ENCODE results near the gene MAEL. TPM values are rescaled to one million over a fixed set of nuclear protein-coding genes. Genes with fewer than 3 reads are reported as not detected.

The MAEL gene
- polyA plus RNA-seq (2013, experiment 1 of 2; ENCODE audit: insufficient read length) = not detected
- not detected for polyA plus RNA-seq (2013, experiment 2 of 2; ENCODE audit: insufficient read length)

DNA sequence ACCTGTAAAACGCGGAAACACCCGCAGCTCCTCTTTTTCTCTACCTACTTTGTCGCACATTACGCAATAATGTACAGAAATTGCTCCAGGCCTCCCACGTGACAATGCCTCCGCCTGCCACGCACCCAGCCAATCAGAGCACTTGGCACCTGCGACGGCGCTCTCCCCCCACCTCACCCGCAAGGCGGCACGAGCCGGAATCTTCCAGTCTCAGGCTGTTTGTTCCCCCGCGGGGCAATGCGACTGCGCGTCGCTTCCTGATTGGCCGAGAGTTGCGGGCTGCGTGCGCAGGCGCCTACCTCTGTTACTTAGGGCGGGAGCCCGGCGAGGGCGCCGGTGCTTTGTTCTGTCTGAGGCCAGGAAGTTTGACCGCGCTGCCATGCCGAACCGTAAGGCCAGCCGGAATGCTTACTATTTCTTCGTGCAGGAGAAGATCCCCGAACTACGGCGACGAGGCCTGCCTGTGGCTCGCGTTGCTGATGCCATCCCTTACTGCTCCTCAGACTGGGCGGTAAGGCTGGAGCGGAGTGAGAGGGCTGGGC is at the start of gene MAEL:
Gene MAEL, plus strand, starts transcription at position 307 of the 542 bp plus-strand sequence. Its CDS starts 73 bp downstream, at position 380.
- DNase-seq = no peak

DNA sequence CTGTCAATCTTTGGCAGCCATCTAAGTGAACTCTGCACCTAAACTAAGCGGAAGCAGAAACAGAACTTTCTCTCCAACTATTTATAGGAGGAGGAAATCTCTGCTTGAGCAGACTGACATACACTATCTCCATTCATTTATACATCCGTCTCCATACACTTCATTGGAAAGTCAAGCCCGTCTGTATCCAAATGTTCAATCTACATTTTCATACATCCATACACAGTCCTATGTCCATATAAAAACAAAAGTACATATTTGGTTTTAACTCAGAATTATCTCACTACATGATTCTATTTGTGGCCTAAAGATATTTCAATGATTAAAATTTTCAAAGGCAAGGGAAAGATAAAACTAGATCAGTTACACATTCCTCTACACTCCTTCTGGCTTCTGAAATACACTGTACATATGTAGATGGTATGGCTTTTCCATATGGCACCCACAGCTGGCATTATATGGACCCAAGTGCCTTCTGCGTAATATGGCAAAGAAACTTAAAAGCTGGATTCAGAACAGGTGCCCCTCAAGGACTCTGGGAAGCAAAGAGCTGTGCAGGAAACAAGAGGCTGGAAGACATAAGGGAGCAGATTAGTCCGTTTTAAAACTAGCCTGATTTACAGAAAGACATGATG is 49.2 kb upstream of the MAEL start:
- DNase-seq = no peak

DNA sequence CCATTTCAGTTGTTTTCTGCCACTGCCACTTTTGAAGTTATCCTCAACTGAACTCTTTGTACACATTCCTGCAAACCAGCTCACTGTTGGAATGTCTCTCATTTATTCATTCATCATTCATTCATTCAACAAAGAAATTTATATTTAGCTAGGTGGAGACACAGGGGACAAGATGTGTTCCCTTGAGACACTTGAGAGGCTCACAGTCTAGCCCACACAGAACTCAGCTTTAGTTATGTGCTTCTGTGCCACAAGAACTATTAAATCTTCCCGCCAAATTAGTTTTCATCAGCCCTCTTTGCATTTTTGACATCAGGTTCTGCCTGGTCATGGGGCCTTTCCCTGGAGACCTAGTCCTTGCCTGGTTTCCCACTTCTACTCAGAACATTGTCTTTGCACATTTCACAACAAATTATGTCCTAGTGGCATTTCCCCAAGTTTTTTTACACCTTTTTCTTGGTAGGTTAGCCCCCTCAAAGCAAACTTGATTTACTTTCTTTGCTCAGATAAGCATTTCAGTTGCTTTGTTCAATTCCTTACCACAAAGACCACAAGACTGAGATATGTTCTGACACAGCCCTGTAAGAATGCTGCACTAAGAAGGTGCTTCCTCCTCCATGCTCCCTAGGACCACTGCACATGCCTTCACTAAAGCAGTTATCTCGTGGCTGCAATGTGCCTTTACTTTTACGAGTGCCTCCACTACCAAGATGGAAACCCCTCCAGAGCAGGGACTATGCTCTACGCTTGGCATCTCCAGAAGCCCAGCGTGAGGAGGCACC is 44.7 kb upstream of the MAEL start:
- DNase-seq = peak; percentile 22

DNA sequence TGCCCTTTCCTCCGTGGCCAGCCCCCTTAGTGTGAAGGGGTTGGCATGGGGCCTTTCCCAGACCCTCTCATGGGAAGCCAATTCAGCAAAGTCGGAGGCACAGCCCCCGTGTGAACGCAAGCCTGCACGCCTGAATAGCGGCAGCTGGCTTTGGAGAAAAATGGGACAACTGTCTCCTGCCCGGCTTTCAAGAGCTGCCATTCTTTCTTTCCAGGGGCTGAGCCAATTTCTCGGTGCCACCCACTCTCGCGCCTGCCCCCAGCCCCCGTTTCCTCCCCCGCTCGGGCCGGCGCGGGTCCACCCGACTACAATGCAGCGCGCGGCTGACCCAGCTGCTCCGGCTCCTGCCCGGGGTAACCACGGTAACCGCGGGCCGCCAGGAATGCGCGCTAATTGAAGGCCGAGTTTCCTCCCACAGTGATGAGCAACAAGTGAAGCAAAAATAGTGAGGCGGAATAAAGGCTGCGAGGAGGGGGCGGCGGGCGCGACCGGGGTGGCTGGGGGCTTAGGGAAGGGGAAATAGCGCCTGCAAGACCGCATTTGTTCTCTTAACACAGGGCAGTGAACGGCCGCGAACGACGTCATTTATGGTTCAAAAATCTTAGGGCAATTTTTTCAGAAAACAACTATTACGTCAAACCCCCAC is 41.6 kb upstream of the MAEL start:
- DNase-seq = peak; percentile 54

DNA sequence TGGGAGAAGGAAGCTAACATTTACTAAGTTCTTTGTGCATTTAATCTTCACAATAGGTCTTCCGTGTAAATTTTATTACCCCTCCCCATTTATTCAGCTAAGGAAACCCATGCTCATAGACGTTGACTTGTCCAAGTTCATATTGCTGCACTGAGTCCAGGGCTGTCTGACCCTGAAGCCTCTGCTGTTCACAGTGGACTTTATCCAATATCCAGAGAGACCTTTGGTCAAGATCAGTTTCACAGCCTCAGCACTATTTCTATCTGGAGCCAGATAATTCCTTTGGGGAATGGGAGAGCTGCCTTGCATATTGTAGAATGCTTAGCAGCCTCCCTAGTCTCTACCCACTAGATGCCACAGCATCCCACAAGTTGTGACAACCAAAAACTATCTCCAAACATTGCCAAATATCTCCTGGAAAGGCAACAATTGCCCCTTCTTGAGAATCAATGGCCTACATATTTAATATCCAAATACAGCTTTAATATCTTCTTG is 40.2 kb upstream of the MAEL start:
- no peak for DNase-seq

DNA sequence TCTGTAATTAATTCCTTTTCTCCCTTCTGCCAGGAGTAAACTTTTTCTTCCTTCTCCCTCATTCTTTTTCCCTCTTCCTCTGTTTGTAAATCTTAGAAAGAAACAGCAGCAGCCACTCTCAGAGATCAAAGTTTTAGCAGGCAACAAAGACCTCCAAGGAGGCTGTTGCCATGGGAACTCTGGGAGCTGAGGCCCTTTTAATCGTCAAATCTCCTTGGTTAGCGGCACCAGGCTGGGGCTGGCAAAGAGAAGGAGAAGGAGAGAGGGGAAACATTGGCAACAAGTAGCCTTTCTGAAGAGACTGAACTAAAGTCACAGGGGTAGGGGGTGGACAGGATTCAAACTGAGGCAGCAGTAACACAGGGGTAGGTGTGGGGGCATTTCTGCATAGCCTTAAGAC is 38.9 kb upstream of the MAEL start:
- DNase-seq = no peak

DNA sequence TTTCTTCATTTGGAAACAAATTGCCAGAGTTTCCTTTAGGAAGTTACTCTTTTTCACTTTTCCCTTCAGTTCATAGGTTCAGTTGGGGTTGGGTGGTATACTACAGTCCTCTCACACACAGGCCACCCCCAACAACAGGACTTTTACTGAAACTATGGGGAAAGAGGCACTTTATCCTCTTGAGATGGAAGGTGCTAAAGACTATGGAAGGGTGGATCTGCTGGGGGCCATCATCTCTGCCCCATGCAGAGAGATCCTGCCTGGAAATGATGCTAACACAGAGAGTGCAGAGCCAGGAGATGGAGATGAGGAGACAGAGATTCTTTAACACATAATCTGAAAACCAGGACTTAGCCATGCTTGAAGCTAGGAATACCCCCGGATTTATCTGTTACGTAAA is 38.0 kb upstream of the MAEL start:
- DNase-seq = no peak

DNA sequence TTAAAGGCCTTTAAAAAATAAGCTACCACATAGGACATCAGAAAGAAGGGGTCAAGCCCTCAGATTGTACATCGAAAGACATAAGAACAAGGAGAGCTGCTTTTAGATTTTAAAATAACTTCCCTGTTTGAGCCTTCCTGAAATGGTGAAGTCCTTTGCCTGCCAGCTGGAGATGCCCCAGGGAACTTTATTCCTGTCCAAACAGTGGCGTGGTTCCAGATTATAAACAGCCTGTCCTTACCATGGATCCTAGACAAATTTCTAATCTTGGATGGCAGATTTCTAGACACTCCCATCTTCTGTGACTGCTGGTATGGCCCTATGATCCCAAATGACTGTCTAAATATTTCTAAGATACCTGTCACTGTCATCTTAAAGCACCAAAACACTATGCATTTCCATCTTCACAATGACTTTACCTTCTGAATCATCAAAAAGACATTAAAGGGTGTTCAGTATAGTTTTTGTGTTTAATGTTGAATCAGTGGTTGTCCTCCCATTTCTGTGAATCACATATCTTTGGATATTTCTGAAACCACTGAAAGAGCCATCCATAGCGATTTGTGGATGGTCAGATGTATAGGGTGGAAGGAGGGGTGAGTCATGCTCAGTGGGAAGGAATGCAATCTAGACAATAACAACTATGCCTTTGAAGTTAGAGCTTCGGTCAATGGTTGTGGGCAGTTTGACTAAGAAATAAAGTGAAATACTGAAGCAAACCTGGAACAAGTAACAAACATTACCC is 36.9 kb upstream of the MAEL start:
- DNase-seq = peak; percentile 65

DNA sequence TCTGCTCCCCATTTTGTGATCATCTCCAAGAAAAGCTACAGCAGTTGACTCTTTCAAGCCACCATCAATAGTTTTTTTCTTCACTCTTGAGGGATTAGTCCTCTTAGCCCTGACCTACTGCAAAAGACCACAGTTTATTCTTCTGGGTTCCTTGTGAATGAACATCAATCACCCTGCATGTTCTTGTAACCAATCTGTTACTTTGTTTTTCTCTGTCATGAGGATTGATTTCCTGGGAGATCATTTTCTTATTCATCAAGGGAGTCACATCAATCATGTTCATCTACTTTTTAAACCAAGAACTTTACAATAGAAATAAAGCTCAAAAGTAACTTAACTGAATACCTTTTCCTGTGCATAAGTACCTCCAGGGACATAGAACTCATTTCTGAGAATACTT is 35.6 kb upstream of the MAEL start:
- DNase-seq = no peak

DNA sequence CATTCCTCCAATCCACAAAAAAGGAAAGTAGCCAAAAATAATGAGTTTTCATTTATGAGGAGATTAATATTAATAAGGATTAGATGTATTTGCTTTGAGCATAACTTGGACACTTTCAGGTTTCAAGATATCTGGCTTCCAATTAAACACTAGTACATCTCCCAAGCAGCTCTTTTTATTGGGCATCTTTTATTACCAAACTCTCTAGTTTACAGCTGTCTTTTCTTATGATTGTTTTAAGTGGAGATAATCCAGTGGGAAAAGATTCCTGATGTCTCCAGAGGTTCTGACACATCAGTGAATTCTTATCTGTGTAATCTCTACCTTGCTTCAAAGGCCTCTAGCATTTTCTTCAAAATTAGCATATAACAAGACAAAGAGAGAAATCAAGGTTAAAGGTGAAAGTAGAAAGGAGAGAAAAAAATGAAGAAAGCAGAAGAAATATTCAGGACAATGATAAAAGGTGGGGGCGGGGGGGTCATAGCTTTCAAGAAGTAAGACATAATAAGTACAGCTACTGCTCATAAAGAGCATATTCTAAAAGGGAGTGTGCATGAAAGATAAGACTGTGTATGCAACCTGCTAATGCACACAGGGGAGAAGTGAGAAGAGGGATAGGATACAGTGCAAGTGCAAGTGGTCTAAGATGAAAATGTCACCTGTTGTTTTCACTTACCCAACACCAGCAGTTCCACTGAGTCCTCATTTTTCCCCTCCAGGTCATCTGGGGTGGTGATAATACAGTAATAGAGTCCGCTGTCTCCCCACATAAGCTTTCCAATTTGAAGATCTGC is 32.8 kb upstream of the MAEL start:
- DNase-seq = no peak

DNA sequence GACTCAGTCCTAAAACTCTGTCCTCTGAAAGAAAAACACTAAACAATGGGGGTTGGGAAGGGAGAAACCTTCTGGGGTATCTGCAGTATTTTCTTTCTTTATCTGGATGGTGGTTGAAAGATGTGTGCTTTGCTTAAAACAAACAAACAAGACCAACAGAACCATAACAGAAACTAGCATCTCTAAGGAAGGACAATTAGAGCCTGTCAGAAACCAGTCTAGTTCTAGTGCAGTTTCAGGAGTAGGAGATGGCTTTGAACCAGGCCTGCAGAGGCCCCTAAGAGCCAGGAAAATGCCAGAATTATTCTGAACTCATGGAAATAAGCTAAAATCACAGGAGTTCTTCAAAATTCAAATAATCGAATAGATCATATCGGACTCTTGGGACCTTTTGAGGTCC is 32.2 kb upstream of the MAEL start:
- no peak for DNase-seq

DNA sequence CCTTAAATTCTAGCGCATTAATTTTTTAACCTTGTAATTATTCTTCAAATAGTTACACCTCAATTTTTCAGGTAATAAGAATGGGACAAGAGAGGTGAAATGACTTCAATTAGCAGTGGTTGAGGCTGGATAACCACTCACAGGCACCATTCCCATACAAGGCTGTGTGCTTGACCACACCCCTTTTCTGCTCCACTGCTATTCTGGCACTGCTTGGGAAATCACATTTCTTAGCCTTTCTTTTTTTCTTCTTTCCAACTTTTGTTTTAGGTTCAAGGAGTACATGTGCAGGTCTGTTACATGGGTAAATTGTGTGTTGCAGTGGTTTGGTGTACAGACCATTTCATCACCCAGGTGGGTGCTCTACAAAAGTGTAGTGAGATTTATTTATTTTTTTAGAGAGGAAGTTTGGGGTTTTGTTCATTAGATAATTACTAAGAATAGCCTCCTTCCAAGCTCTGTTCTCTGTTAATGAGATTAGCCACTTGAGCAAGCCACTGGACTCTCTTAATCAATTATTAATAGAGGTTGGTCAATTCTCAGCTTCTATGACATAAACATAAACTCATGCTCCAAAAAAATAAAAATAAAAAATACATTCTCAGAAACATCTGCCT is 28.1 kb upstream of the MAEL start:
- no peak for DNase-seq

DNA sequence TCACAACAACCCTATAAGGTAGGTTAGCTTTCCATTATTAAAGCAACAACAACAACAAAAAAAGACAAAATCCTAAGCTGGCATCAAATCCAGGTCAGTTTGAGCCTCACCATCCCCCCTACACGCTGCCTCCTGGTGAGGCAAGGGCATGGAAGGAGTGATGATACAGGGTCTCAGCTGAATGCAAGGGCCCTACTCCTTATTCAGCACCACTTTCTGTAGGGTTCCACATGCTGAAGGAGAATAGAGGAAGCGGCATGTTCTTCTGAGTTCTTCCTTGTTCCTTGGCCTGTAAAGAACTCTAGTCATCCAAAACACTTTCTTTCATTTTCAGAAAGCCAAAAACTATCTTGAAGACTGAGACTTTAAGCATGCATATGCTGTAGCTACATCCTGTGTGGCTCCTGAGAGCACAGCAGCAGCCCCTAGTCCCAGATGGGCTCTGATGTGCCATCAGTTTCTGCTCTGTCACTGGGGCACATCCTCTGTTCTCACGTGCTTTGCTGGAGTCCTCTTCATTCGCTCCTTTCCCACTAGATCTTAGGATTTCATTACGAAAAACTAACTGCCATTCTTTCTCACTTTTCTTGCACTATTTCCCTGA is 19.9 kb upstream of the MAEL start:
- DNase-seq = no peak

DNA sequence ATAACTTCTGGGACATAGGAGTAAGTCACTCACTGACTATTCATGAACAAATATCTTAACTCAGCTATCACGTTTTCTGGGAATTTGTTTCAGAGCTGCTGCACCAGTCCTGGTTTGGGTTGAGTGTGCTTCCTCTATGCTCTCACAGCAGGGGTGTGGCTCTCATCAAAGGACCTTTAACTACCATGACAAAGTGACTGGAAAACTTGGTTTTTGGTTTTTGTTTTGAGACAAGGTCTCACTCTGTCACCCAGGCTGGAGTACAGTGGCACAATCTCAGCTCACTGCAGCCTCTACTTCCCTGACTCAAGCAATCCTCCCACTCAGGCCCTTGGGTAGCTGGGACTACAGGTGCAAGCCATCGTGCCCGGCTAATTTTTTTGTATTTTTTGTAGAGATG is 17.8 kb upstream of the MAEL start:
- no peak for DNase-seq

DNA sequence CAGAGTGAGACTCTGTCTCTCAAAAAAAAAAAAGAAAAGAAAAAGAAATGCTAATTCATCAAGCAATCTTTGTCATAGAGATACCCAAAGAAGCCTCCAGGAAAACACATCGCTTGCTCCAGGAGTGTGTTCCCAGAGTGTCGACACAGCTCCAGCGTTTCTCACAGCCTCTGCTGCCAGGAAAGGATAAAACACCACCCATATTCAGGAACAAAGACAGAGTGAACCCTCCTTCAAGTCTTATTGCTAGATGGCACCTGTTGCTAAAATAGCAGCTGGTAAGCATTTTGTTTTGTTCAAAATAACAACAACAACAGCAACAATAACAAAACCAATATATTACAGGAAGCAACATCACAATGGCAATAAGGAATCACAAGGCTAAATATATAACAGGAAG is 16.9 kb upstream of the MAEL start:
- no peak for DNase-seq

DNA sequence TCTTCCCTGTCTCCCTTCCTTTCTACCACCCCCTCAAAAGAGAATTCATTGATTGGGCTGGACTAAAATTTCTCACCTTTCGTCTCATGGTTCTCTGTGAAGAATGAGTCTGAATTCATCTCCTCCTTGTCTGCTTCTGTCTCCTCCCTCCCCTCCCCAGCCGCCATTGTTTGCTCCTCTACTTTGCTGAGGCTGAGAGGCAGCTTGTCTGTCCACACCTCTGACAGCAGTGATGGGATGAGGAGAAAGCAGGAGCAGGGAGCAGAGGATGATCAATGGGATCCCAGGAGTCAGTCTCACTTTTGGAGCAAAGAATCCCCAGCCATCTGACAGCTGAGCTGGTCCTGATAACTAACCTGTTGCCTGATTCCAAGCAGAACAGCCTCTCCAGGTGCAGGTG is 16.3 kb upstream of the MAEL start:
- no peak for DNase-seq

DNA sequence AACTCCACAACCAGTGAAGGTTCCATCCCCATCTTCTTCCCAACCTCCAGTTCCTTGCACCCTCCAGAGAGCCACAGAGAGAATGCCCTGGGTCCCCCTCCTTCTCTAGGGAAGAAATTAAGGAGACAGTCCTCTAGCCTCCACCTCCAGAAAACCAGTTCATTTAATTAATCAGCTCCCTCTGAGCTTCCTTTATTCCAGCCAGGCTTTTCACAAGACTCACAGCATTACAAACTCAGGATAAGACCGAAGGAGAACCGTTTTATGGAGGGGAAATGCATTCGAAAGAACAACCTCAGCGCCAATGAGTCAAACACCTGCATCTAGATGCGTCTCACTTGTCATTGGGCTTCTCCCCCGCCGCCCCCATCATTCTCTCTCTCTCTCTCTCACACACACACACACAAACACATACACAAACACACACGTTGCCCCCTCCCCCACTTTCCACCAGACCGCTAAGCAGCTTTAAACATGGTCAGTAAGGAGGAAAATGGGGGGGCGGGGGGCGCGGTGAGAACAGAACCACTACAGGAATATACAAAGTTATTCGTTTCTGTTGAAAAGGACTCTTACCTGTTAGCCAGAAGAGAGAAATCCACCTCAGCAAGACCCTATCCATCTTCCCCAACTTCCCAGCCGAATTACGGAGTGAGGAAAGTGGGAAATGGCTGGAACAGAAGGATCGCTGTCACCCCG is 14.3 kb upstream of the MAEL start:
- DNase-seq = no peak

DNA sequence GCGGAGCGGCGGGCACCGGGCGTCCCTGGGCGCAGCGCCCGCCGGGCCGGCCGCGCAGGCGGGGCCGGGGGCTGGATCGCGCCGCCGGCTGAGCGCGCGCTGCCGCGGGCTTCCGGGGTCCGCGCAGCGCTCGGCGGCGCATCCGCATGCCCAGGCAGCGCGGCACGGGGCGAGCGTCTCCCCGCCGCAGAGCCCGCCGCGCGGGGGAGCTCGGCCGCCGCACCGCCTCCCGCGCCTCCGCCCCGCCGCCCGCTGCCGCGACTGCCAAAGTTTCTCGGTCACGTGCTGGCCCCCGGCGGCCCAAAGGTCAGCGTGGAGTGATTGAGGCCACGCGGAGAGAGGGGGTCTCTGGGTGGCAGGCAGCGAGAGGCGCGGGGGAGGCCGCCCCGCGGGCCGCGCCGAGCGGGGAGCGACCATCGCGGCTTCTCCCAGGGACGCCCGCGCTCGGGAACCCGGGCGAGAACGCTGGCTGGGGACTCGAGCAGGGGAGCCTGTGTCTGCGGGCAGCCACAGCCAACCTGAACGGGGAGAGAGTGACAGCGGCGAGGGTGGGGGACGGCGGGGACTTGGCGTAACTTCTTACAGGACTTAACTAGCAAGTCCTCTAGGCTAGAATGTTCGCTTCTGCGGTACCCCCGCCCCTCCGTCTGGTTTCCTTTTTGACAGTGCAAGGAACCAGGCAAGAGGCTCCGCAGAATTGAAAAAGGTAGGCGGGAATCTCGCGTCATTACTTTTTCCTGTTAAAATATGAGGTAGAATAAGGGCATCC is 13.5 kb upstream of the MAEL start, which contains the start of gene ILDR2:
Gene ILDR2, minus strand, starts transcription at position 180 of the 769 bp plus-strand sequence. CDS start 272 bp downstream, outside the sequence.
- peak; percentile 14 for DNase-seq

DNA sequence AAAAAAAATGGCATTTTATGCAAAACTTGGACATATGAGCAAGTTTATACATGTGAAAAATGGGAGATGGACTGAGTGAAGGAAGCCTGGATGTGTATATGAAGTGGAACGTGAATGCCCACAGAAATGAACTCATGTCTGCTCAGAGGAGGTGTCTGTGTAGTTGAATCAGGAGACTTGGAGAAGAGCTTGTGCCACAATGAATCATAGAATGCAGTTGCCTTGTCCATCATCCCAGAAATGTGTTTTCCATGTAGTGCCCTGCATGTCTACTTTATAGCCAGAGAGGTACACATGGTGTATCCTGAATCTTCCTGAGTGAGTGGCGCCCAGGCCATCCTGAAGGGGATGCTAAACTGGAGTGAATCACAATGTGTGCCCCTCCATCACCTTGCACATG is 11.1 kb upstream of the MAEL start:
- DNase-seq = no peak
